Psoas muscle (tissue), 8 donors: ENCODE data around the gene NPY. TPM values are rescaled to one million over a fixed set of nuclear protein-coding genes. Genes with fewer than 3 reads are reported as not detected.

Experiments
- ATAC-seq, 4 donors: fragments of 200-7000 bp; cut with Tn5 transposase; one replicate each; pipeline ENCODE4 v1.9.1; 2020; ENCODE audit warnings: moderate library complexity in 3 of 4, mild to moderate bottlenecking in 2 of 4
- DNase-seq, 2 donors: peaks; one replicate each; pipeline ENCODE4 v3.0.0-alpha.2; 2020
- H3K27ac ChIP-seq: fragments of 200-600 bp; one replicate; pipeline ENCODE4 v1.8.0; 2022
- H3K27me3 ChIP-seq, 3 donors: fragments of 200-600 bp in 1 of 3; one replicate each; pipeline versions ENCODE4 v1.6.1 to v1.8.0; 2013 to 2022; ENCODE audit warnings: low read length in 2 of 3, mild to moderate bottlenecking in 2 of 3, moderate library complexity in 1 of 3; ENCODE audit not compliant: insufficient read depth in 3 of 3
- H3K36me3 ChIP-seq, 2 donors: fragments of 200-600 bp in 1 of 2; one replicate each; pipeline versions ENCODE4 v1.6.1 to v1.8.0; 2013 to 2022; ENCODE audit warnings: low read depth in 1 of 2, mild to moderate bottlenecking in 1 of 2, moderate library complexity in 1 of 2; ENCODE audit not compliant: insufficient read depth in 1 of 2
- H3K4me1 ChIP-seq: fragments of 200-600 bp; one replicate; pipeline ENCODE4 v1.8.0; 2022
- H3K4me3 ChIP-seq: fragments of 200-600 bp; one replicate; pipeline ENCODE4 v1.8.0; 2022; ENCODE audit warnings: mild to moderate bottlenecking
- H3K9me3 ChIP-seq: fragments of 200-600 bp; one replicate; pipeline ENCODE4 v1.8.0; 2022
- WGBS, 3 donors: extraction: QIAGEN DNeasy Blood & Tissue Kit; methylation state at CpG; one replicate each; pipeline versions ENCODE4 v1.1.6 to v1.1.7; 2013; 5-methylcytosine and 5-hydroxymethylcytosine counted together
- intact Hi-C, 2 donors: fragments of 100-400 bp; cut with DNase I; formaldehyde crosslinking; loops; one replicate each; pipeline versions ENCODE4 v1.11.0 to v1.14.2; 2022
- polyA plus RNA-seq, 3 donors: library from polyadenylated mRNA; stranded (reverse); fragments of 200-250 nt; gene quantifications; one replicate each; pipeline ENCODE4 v1.2.3, GENCODE V29; 2013
- total RNA-seq, 4 donors: library from RNA; stranded (reverse); fragmentation: NEBNext Ultra II Directional in 2 of 4; extraction: Animal tissue kit (Norgen Biotek cat#: 25700) in 2 of 4; gene quantifications; one replicate each; pipeline versions ENCODE4 v1.2.1 to v1.2.4, GENCODE V29; 2021 to 2023
- TF ChIP-seq, protein P1 (sequence below): fragments of 200-600 bp; IDR thresholded peaks from one replicate; pipeline ENCODE4 v1.8.0; 2022; ENCODE audit warnings: antibody characterized with exemption
- donor health status: healthy with polysubstance abuse.
- donor health status: DM: no; HTN: no; CAD: no; lungs with moderate emphysema.
- donor health status: Bipolar disorder and iron deficiency.
- donor health status: healthy.
- donor health status: DM: yes; HTN: yes; CAD: no.
- donor health status: DM: no; HTN: no; CAD: no.
- donor health status: DM: no; HTN: no; CAD: no.
- donor health status: DM: yes; HTN: yes; CAD: no.

Gene NPY
- total and polyA plus RNA-seq, 7 donors, result 0.34 to 3.4 (median 0.69) TPM; not detected in 4

DNA sequence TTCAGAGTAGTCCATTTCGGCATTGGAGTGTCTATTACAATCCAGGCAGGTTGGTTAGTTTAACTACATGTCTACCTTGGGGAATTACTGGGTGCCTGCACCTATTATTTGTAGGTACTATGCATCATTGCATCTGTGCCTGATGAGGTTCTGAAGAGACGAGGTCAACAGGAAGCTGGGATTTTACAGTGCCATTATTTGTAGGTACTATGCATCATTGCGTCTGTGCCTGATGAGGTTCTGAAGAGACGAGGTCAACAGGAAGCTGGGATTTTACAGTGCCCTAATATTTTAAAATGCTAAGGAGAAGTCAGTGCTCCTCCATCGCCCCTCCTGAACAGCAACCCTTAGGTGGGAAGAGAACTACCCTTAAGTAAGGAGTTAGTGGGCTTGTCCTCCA, 41.7 kb downstream of the NPY start:
- Histone ChIP-seq H3K4me3 (no peak overlapping the region), H3K27me3 (no peaks in the 10 kb centered on the region)
- no peak for DNase-seq

DNA sequence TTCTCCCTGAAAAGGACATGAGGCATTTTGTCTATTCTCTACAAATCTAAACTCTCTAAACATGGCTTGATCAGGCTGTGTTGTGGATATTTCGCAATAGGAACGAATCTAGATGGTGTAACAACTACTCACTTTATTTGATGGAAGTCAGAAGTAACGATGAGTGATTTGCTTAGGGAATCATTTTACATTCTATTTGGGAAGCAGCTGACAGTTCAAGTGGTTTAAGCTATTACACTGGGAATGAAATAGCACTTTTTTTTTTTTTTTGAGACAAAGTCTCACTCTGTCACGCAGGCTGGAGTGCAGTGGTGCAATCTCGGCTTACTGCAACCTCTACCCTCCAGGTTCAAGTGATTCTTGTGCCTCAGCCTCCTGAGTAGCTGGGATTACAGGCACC, 44.1 kb downstream of the NPY start:
- WGBS, 3 donors, result 51 to 79% (median 61%) methylated on average over 5 of the region's 5 CpGs
- Histone ChIP-seq H3K9me3 (no peaks in the 10 kb centered on the region), H3K4me1 (no peaks in the 10 kb centered on the region), H3K4me3 (no peak overlapping the region), H3K27ac (no peak overlapping the region), H3K27me3 (no peaks in the 10 kb centered on the region), H3K36me3 (no peaks in the 10 kb centered on the region)
- intact Hi-C loops, result no loop called here
- ATAC-seq, result peak in 1 of 4 donors; percentile 54
- TF ChIP-seq, protein P1, sequence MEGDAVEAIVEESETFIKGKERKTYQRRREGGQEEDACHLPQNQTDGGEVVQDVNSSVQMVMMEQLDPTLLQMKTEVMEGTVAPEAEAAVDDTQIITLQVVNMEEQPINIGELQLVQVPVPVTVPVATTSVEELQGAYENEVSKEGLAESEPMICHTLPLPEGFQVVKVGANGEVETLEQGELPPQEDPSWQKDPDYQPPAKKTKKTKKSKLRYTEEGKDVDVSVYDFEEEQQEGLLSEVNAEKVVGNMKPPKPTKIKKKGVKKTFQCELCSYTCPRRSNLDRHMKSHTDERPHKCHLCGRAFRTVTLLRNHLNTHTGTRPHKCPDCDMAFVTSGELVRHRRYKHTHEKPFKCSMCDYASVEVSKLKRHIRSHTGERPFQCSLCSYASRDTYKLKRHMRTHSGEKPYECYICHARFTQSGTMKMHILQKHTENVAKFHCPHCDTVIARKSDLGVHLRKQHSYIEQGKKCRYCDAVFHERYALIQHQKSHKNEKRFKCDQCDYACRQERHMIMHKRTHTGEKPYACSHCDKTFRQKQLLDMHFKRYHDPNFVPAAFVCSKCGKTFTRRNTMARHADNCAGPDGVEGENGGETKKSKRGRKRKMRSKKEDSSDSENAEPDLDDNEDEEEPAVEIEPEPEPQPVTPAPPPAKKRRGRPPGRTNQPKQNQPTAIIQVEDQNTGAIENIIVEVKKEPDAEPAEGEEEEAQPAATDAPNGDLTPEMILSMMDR, result no peak
- DNase-seq, result no peak

More for the DNA sequence above, 41.7 kb downstream of the NPY start:
- TF ChIP-seq, protein P1, result no peak
- intact Hi-C loops, result no loop called here
- no peak for ATAC-seq
- no peaks in the 10 kb centered on the region for H3K9me3 ChIP-seq
- H3K4me1 ChIP-seq, result no peaks in the 10 kb centered on the region
- no peak overlapping the region for H3K27ac ChIP-seq
- 85 to 91% (median 90%) methylated on average over 5 of the region's 5 CpGs for WGBS, 3 donors
- no peaks in the 10 kb centered on the region for H3K36me3 ChIP-seq

DNA sequence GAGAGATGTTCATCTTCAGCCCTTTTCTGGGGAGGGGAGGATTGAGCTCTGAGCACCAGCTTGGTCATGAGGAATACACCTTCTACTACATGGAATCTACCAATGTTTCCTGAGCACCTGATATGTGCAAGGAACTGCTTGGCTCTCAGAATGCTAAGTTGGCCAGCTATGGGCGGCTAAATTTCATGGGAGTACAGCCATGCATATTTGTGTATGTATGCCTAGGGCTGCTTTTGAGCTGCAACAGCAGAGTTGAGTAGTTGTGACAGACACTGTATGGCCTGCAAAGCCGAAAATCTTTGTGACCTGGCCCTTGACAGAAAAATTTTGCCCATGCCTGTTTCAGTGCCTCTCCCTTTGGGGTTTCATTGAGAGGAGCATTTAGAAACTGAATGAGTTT, 44.9 kb downstream of the NPY start:
- H3K4me3 ChIP-seq, result no peak overlapping the region
- TF ChIP-seq, protein P1, result no peak
- ATAC-seq (peak in 1 of 4 donors; percentile 22), DNase-seq (no peak)
- H3K36me3 ChIP-seq, result no peaks in the 10 kb centered on the region
- H3K9me3 ChIP-seq, result no peaks in the 10 kb centered on the region
- WGBS, 3 donors, result 52 to 70% (median 66%) methylated on average over 2 of the region's 2 CpGs
- no peaks in the 10 kb centered on the region for H3K4me1 ChIP-seq
- no peaks in the 10 kb centered on the region for H3K27me3 ChIP-seq
- intact Hi-C loops, result no loop called here
- no peak overlapping the region for H3K27ac ChIP-seq

DNA sequence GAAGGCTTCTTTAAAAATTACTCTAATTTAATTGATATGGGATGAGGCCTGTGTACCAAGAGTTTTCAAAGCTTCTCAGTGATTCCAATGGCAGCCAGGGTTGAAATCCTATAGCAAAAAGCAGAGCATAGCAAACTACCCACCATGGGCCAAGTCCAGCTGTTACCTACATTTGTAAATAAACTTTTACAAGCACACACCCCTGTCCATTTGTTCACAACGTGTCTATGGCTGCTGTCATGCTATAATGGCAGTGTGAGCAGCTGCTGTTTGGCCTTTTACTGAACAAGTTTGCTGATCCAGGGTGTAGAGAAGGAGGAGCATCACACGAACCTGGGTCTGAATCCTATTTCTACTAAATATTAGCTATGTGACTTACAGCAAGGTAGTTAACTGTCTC, 50.0 kb downstream of the NPY start:
- intact Hi-C loops, result no loop called here
- Histone ChIP-seq H3K4me3 (no peak overlapping the region), H3K36me3 (no peaks in the 10 kb centered on the region), H3K27ac (no peak overlapping the region), H3K27me3 (peaks cover 0 to 3% (median 2%) of the 10 kb centered on the region in 3 donors), H3K4me1 (no peaks in the 10 kb centered on the region), H3K9me3 (no peaks in the 10 kb centered on the region)
- no peak for DNase-seq
- no peak for ATAC-seq
- WGBS, 3 donors, result 36 to 40% (median 38%) methylated on average over 2 of the region's 2 CpGs
- TF ChIP-seq, protein P1, result no peak

DNA sequence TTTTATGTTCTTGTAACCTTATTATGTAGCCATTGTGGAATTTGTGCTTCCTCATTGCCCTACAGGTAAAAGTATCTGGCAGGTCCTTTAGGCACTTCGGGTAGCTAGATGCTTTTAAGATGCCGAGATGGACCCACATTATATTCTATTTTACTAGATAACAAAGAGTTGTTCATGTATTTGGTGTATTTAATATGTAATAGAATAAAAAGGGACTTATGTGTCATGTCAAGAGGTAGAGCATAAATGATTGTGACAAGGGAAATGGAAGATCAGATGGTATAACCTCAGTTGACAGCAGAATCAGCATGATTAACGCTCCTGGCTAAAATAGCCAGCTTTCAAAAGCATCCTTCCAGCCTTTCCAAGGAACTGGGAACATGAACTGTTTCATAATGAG, 50.6 kb downstream of the NPY start:
- WGBS, 3 donors, result 82 to 91% (median 89%) methylated on average over 3 of the region's 3 CpGs
- Histone ChIP-seq H3K27ac (no peak overlapping the region), H3K27me3 (peaks cover 0 to 3% (median 2%) of the 10 kb centered on the region in 3 donors), H3K36me3 (no peaks in the 10 kb centered on the region), H3K4me3 (no peak overlapping the region), H3K4me1 (no peaks in the 10 kb centered on the region), H3K9me3 (no peaks in the 10 kb centered on the region)
- intact Hi-C loops, result no loop called here
- TF ChIP-seq, protein P1, result no peak
- DNase-seq (no peak), ATAC-seq (peak in 2 of 4 donors; percentile 40 to 48)
